ENCODE data around the gene DGKB.
"Not testable (repeated sequence)": the region's sequence is repeated elsewhere in the genome, so short reads cannot be mapped to it uniquely, and the experiment has no call there.

DNA sequence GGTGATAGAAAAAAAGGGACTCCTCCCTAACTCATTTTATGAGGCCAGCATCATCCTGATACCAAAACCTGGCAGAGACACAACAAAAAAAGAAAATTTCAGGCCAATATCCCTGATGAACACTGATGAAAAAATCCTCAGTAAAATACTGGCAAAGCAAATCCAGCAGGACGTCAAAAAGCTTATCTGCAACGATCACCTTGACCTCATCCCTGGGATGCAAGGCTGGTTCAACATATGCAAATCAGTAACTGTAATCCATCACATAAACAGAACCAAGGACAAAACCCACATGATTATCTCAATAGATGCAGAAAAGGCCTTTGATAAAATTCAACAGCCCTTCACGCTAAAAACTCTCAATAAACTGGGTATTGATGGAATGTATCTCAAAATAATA lies 440.8 kb downstream of the DGKB start:
- TF ChIP-seq, protein P1, sequence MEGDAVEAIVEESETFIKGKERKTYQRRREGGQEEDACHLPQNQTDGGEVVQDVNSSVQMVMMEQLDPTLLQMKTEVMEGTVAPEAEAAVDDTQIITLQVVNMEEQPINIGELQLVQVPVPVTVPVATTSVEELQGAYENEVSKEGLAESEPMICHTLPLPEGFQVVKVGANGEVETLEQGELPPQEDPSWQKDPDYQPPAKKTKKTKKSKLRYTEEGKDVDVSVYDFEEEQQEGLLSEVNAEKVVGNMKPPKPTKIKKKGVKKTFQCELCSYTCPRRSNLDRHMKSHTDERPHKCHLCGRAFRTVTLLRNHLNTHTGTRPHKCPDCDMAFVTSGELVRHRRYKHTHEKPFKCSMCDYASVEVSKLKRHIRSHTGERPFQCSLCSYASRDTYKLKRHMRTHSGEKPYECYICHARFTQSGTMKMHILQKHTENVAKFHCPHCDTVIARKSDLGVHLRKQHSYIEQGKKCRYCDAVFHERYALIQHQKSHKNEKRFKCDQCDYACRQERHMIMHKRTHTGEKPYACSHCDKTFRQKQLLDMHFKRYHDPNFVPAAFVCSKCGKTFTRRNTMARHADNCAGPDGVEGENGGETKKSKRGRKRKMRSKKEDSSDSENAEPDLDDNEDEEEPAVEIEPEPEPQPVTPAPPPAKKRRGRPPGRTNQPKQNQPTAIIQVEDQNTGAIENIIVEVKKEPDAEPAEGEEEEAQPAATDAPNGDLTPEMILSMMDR (IDR thresholded peaks at IDR 0.05) = not testable (repeated sequence)
- not testable (repeated sequence) for TF ChIP-seq POLR2A (IDR thresholded peaks at IDR 0.05)

Measured in sigmoid colon (tissue), 3 donors.